KBM-7 (cell line): ENCODE data around the gene TMPRSS7.

Experiments used
- DNase-seq: peaks from one replicate; pipeline ENCODE4 v3.0.0-alpha.2; 2015
- in situ Hi-C: fragments of 300-500 bp; cut with MboI; formaldehyde crosslinking; loops from 2 replicates; pipeline ENCODE4 v1.14.3; 2020; ENCODE audit warnings: low sequenced_read_pairs, low pct_unique_long_range_greater_than_20kb, mixed read lengths

TMPRSS7 gene, protein sequence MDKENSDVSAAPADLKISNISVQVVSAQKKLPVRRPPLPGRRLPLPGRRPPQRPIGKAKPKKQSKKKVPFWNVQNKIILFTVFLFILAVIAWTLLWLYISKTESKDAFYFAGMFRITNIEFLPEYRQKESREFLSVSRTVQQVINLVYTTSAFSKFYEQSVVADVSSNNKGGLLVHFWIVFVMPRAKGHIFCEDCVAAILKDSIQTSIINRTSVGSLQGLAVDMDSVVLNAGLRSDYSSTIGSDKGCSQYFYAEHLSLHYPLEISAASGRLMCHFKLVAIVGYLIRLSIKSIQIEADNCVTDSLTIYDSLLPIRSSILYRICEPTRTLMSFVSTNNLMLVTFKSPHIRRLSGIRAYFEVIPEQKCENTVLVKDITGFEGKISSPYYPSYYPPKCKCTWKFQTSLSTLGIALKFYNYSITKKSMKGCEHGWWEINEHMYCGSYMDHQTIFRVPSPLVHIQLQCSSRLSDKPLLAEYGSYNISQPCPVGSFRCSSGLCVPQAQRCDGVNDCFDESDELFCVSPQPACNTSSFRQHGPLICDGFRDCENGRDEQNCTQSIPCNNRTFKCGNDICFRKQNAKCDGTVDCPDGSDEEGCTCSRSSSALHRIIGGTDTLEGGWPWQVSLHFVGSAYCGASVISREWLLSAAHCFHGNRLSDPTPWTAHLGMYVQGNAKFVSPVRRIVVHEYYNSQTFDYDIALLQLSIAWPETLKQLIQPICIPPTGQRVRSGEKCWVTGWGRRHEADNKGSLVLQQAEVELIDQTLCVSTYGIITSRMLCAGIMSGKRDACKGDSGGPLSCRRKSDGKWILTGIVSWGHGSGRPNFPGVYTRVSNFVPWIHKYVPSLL

DNA sequence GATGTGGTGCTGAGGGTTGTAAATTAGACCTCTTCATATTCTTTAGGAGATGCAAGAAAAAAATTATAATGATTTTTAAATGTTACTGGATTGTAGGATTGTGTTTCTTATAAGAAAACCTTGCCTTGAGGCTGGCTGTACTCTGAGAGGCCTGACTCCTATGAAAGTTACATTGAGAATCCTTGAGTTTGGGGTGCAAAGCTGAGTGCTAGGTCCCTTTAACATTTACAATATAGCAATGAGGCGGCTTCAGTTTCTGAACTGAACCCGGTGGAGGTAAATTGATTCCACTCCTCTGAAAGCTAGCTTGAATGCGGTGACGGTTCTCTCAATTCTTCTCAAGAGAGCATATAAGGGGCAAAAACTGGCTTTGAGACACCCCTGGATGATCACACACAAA, at the start of gene TMPRSS7:
Gene TMPRSS7 (plus strand): TSS at position 301 of the 400 bp plus-strand sequence. CDS start 110 bp downstream, outside the sequence.
- in situ Hi-C loops = no loop called here
- DNase-seq = no peak

GRCh38 chr3:111986800-111987199, 47.7 kb upstream of the TMPRSS7 start:
- in situ Hi-C loops = no loop called here
- no peak for DNase-seq

DNA sequence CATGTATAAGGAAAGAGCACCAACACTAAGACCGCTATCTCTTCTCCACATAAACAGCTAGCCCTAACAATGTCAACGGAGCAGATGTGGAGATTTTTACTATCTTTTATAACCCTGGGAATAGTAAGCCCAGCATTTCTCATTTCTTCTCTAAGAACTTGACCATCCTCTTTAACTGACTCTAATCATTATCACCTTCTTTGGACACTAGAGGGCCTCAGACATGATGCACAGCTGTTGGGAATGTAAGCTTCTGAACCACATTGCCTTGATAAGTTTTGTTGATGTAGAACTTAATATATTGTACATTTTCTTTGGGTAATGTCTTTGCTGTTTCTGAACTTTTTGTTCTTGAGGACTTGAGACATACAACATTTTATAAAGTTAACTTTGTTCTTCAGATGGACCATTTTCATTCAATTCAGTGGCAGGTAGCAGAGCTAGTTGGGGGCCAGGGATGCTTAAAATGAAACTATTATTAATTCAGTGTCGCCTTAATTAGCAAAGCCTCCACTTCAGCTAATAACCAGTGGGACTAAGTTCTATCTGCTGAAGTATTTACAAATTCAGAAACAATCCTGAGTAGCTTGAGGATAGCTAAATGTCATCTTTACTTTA, 45.4 kb upstream of the TMPRSS7 start:
- peak; percentile 48 for DNase-seq
- in situ Hi-C loops = no loop called here

- in situ Hi-C loops = no loop called here
- DNase-seq = no peak
Observed at GRCh38 chr3:111993038-111993437, 41.5 kb upstream of the TMPRSS7 start.

DNA sequence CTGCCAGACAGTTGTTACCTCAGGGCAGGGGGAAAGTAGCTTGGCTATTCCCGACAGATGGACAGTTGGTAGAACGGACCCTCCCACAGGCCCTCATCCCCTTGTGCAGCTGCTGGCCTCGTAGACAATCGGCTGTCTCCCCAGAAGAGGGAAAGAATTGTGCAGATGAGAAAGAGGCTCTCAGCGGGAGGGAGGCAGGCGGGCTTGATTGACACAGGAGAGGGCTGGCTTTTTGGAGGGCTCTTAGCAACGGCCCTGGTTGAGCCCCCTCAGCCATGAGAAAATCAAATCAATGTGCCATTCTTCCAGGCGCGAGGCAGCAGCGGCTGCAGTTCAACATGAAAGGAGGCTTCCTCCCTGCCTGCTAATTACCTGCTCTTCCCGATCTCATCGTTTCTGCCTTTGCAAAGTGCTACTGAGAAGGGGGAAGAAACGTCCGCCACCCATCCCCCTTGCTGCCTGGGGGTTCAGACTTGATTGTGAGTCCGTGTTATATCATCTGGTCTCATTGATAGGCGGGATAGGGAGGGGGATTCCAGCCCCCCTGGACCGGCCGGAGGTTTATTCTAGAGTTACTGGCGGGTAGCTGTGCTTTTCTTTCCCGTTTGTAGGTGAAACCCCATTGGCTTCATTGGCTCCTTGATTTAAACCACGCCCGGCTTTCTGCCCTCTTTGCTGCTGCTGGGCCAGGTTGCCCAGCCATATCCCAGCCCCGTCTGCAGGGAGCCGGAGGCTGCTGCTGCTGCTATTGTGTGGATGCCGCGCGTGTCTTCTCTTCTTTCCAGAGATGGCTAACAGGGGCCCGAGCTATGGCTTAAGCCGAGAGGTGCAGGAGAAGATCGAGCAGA, 35.7 kb upstream of the TMPRSS7 start, which contains the start of gene TAGLN3:
Gene TAGLN3 (plus strand): TSS at position 287 of the 848 bp plus-strand sequence. CDS start 501 bp downstream, at position 788.
- DNase-seq = no peak
- in situ Hi-C loops = no loop called here

GRCh38 chr3:111999484-112000324, 34.8 kb upstream of the TMPRSS7 start:
- in situ Hi-C loops = no loop called here
- DNase-seq = no peak

GRCh38 chr3:112000367-112000771, 34.2 kb upstream of the TMPRSS7 start:
- no peak for DNase-seq
- in situ Hi-C loops = no loop called here

DNA sequence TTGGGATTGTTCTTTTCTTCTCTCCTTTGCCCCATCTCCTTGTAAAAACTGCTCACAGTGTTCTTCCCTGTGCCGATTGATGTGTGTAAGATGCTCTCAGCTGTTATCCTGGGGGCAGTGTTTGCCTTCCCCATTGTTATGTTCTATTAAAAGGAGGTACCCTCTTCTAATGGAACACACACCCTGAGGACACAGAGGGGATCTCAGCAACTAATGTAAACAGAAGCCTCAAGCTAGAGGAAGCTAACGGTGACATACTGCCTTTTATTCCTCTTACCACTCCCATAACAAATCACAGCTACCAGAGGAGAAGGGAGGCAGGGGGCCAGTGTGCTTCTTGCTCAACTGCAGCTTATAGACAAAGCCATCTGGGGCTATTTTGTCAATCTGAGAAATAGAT, 33.6 kb upstream of the TMPRSS7 start:
- in situ Hi-C loops = no loop called here
- no peak for DNase-seq

DNA sequence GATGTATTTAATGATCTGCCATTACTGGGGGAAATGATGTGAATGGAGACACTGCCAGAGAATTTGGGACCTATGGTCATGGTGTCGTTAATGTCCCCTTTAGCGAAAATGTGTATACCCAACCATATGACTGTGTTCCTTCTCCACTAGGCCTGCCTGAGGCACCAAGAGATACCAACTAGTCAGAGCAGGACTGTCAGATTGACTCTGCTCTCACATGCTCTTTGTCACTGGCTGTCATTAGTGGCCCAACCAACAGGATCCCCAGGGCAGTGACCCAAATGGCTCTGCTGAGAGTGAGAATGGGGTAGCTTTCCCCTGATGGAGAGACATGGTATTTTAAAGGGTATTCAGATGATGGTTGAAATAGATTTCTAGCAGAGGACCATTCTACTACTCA, 33.0 kb upstream of the TMPRSS7 start:
- in situ Hi-C loops = no loop called here
- no peak for DNase-seq

DNA sequence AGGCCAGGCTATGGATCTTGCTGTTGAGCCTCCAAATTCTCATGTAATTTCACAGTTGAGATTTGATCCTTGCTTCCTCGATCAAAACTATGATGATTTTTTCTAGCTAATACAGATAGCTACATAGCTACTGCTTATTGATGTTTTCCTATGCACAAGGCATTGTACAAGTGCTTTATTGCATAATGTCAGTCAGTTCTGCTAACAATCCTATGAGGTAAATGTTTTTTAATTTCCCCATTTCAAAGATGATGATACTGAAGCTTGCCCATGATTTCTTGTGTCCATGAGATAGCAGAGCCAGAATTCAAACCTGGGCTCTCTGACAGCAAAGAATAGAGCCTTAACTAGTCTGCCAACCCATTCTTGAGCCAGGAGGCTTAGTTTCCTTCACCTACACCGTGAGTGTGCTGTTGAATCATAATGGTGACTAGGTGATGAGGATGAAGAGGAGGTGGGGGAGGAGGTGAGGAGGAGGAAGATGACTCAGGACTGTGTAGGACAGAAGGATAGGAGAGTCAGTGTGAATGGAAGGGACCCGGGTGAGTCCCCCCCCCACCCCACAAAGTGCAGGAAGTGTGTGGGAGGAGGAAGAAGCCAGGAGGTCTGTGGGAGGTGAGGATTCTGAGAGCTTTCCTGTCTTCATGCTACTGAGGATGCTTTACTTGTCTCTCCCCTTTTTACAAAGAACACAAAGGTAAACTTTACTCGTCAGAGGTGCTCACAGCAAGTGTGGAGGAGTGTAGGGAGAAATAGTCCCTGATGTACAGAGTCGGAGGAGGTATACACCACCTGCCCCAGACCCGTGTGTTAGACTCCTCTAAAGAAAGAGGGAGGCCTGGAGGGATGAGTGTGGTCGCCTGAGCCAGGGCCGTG, 32.2 kb upstream of the TMPRSS7 start:
- DNase-seq = no peak
- in situ Hi-C loops = no loop called here

- in situ Hi-C loops = no loop called here
- no peak for DNase-seq
Observed at GRCh38 chr3:112003321-112004080, 31.0 kb upstream of the TMPRSS7 start.

DNA sequence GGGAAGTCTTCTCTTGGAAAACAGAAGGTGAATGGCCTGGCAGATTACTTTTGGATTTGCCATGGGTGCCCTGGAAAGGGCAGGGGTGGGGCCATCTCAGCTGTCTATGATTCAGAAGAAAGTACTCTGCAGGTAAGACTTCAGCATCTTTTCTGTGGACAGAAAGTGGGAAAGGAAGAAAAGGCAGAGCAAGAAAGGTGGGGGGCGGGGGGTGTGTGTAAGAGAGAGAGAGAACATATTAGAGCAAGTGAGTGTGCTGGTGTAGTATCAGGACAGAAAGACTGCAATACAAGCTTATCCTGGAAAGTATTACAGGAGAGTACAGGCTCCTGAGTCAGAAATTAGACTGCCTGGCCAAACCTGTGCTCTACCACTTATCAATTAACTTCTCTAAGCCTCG, 30.3 kb upstream of the TMPRSS7 start:
- no peak for DNase-seq
- in situ Hi-C loops = no loop called here

DNA sequence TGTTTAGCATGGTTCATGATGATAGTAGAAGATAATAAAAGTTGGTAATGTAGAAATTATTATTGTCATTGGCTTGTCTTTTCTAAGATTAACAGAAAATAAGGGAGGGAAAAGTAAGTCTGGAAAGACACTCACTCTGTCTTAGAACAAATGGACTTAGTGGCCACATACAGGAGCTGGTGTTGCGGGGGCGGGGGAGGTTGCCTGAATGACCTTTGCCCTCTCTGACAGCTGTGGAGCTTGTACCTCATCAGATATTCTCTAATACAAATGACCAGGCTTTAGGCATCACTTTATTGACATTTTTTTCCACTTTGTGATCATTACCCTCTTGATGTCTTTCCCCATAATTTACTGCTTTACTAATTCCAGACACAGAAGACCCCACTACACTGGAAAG, 29.9 kb upstream of the TMPRSS7 start:
- DNase-seq = no peak
- in situ Hi-C loops = no loop called here

DNA sequence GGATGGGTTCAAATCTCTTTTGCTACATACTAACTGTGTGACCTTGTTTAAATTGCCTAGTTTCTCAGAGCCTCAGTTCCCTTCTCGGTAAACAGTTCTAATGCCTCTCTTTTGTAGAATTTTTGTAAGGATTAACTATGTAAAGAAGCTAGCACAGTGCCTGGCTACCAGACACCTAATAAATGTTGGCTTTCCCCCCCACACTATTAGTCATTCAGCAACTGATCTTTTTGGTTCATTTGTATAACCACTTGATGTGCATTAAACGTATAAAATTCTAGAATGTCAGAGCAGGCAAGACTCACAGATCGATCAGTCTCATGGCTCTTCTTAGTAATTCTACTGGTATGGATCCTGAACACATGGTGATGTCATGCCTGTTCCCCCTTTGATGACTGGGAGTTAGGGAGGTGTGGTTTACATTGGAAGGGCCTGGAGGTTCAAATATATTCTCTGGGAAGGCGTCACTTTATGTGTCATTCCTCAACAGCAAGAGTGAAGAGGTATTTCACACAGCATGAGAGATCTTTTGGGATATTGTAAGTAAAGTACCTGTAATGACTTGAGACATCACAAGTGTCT, 29.4 kb upstream of the TMPRSS7 start:
- no peak for DNase-seq
- in situ Hi-C loops = no loop called here

DNA sequence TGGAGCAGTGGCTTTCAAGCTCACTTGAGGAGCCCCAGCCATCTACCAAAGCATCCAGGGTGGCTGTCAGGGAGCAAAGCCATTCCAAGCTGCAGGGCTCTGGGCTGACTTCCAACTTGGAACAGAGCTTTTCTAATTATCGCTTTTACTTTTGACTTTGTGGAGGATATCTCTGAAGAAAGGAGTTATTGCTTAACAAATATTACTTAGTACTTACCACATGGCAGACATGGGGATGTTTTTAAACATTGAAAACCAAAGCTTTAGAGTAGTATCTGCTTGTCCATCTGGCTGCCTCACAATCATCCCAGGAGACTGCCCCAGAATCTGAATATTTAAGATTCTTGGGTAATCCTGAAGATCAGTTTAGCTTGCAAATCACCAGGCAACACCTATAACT, 26.9 kb upstream of the TMPRSS7 start:
- in situ Hi-C loops = no loop called here
- no peak for DNase-seq

DNA sequence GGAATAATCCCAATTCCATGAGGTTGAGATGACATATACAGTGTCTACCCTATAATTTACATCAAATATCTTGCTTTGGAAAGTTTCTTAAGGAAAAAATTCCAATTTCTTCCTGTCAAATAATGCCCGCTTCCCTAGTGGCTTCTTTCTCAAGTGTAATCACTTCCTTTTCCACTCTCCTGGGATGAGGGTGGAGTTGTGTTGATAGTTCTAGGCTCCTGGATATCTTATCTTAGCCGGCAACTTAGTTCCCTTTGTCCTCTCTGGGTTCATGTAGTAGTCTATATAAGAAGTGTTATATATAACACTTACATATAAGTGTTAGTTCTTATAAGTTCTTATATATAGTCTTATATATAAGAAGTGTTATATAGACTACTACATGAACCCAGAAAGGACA, 24.9 kb upstream of the TMPRSS7 start:
- DNase-seq = no peak
- in situ Hi-C loops = no loop called here
